HG03108 (cell line): ENCODE data around the gene L1TD1.
"Not testable (repeated sequence)": the region's sequence is repeated elsewhere in the genome, so short reads cannot be mapped to it uniquely, and the experiment has no call there.

Experiments used
- ATAC-seq: cut with Tn5 transposase; IDR thresholded peaks from one replicate; pipeline ENCODE4 v1.9.1; 2021; ENCODE audit warnings: moderate library complexity; ENCODE audit not compliant: unreplicated experiment

Gene L1TD1

GRCh38 chr1:62235576-62235975 lies 40.9 kb downstream of the L1TD1 start:
- ATAC-seq = no peak

- no peak for ATAC-seq
Measured at GRCh38 chr1:62237361-62237760, 42.7 kb downstream of the L1TD1 start.

- no peak for ATAC-seq
Measured at GRCh38 chr1:62237950-62238374, 43.3 kb downstream of the L1TD1 start.

- ATAC-seq = no peak
Measured at GRCh38 chr1:62238507-62238906, 43.9 kb downstream of the L1TD1 start.

GRCh38 chr1:62239652-62240403 lies 45.2 kb downstream of the L1TD1 start:
- ATAC-seq = not testable (repeated sequence)

GRCh38 chr1:62240651-62241370 lies 46.2 kb downstream of the L1TD1 start:
- ATAC-seq = no peak

GRCh38 chr1:62241371-62242131 lies 46.9 kb downstream of the L1TD1 start:
- ATAC-seq = no peak

GRCh38 chr1:62244380-62244779 lies 49.7 kb downstream of the L1TD1 start:
- not testable (repeated sequence) for ATAC-seq

GRCh38 chr1:62245201-62245600 lies 50.6 kb downstream of the L1TD1 start:
- no peak for ATAC-seq

GRCh38 chr1:62247391-62248168 lies 52.9 kb downstream of the L1TD1 start:
- no peak for ATAC-seq

GRCh38 chr1:62250126-62250726 lies 55.6 kb downstream of the L1TD1 start:
- no peak for ATAC-seq

- no peak for ATAC-seq
Measured at GRCh38 chr1:62259551-62259950, 64.9 kb downstream of the L1TD1 start.

- ATAC-seq = no peak
Measured at GRCh38 chr1:62260688-62261087, 66.0 kb downstream of the L1TD1 start.
